Fibroblast of skin of back (primary cell): ENCODE measurements around the gene NOM1. TPM values are rescaled to one million over a fixed set of nuclear protein-coding genes. Genes with fewer than 3 reads are reported as not detected.
"Not testable (repeated sequence)": the region's sequence is repeated elsewhere in the genome, so short reads cannot be mapped to it uniquely, and the experiment has no call there.

Experiments used
- DNase-seq: peaks from one replicate; pipeline ENCODE4 v3.0.0-alpha.2; 2013
- polyA plus RNA-seq, 2 experiments: library from polyadenylated mRNA; unstranded; fragments of 120-200 nt; gene quantifications; one replicate each; pipeline ENCODE4 v1.2.1, GENCODE V29; 2013; ENCODE audit not compliant: insufficient read length in 2 of 2

Gene NOM1, protein sequence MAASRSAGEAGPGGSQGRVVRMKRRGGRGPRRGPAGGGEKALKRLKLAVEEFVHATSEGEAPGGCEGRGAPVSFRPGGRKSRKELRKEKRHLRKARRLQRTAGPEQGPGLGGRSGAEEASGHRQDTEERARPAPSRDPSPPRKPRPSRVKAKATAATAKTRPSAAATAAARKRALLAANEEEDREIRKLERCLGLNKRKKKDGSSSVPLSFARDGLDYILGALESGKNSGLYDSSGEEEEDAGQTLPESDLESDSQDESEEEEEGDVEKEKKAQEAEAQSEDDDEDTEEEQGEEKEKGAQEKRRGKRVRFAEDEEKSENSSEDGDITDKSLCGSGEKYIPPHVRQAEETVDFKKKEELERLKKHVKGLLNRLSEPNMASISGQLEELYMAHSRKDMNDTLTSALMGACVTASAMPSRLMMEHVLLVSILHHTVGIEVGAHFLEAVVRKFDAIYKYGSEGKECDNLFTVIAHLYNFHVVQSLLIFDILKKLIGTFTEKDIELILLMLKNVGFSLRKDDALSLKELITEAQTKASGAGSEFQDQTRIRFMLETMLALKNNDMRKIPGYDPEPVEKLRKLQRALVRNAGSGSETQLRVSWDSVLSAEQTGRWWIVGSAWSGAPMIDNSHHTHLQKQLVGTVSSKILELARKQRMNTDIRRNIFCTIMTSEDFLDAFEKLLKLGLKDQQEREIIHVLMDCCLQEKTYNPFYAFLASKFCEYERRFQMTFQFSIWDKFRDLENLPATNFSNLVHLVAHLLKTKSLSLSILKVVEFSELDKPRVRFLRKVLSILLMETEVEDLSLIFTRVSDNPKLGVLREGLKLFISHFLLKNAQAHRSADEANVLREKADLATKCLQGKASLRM
- 15.7 TPM for polyA plus RNA-seq (2013, experiment 1 of 2; ENCODE audit: insufficient read length)
- polyA plus RNA-seq (2013, experiment 2 of 2; ENCODE audit: insufficient read length): 15.1 TPM

DNA sequence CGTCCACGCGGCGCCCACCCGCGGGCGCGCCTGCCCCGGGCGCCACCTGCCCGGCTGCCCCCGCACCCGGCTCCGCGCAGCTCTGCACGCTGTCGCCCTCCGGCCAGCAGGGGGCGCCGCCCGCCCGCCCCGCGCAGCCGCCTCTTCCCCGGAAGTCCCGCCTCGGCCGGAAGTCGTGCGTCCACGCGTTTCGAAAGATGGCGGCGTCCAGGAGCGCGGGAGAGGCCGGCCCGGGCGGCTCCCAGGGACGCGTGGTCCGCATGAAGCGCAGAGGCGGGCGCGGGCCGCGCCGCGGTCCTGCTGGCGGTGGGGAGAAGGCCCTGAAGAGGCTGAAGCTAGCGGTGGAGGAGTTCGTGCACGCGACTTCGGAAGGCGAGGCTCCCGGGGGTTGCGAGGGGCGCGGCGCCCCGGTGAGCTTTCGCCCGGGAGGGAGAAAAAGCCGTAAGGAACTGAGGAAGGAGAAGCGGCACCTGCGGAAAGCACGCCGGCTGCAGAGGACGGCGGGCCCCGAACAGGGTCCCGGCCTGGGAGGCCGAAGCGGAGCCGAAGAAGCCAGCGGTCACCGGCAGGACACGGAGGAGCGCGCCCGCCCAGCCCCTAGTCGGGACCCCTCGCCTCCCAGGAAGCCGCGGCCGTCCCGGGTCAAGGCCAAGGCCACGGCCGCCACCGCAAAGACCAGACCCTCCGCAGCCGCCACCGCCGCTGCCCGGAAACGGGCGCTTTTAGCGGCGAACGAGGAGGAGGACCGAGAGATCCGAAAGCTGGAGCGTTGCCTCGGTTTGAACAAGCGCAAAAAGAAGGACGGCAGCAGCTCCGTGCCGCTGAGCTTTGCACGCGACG is at the start of gene NOM1:
NOM1 (plus strand) TSS at position 172 of the 840 bp plus-strand sequence; CDS start at position 198, 26 bp downstream.
- peak; percentile 85 for DNase-seq

DNA sequence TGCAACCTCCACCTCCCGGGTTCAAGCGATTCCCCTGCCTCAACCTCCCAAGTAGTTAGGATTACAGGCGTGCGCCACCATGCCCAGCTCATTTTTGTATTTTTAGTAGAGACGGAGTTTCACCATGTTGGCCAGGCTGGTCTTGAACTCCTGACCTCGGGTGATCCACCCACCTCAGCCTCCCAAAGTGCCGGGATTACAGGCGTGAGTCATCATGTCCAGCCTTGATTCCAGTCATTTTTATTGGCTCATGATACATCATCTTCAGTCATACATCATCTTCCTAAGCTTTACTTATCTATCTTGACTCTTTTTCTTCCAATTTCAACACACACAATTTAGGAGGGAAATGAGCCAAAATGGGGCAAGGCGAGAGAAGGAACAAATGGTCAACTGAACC is 49.4 kb upstream of the NOM1 start:
- DNase-seq: not testable (repeated sequence)

GRCh38 chr7:156903232-156903909 is 46.1 kb upstream of the NOM1 start:
- no peak for DNase-seq

DNA sequence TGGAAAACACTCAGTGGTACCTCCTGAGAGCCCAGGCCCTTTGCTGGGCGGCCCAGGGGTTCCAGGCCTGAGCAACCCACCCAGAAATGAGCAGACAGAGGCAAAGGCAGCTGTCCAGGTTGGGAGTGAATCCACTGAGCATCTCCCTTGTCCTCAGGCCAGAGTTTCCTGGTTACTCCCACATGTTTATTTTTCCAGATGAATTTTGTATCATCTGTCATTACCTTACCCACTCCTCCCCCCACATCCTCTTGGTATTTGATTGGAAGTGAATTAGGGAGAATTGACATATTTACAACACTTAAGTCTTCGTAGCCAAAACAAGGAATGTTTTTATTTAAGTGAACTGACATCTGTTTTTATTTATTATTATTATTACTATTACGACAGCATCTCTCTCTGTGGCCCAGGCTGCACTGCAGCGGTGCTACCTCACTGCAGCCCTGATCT is 43.3 kb upstream of the NOM1 start:
- no peak for DNase-seq

DNA sequence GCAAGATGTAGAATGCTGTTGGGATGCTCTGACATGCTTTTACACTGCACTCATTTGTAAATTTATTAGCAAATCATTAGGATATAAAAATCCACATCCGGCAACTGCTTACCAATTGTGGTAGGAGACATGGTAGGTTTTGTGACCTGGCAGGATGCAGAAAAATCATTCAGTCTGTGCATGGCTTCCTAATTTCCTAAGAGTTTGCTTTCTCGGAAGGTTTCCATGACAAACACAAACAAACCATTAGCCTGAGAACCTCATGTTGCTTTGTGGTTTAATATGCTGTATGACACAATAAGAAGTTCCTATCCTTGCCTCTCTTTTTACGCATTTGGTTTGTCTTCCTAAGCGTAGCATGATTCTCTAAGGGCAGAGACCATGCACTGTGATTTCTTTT is 41.9 kb upstream of the NOM1 start:
- peak; percentile 3 for DNase-seq

DNA sequence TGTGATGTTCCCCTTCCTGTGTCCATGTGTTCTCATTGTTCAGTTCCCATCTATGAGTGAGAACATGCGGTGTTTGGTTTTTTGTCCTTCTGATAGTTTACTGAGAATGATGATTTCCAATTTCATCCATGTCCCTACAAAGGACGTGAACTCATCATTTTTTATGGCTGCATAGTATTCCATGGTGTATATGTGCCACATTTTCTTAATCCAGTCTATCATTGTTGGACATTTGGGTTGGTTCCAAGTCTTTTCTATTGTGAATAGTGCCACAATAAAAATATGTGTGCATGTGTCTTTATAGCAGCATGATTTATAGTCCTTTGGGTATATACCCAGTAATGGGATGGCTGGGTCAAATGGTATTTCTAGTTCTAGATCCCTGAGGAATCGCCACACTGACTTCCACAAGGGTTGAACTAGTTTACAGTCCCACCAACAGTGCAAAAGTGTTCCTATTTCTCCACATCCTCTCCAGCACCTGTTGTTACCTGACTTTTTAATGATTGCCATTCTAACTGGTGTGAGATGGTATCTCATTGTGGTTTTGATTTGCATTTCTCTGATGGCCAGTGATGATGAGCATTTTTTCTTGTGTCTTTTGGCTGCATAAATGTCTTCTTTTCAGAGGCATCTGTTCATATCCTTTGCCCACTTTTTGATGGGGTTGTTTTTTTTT is 39.8 kb upstream of the NOM1 start:
- not testable (repeated sequence) for DNase-seq

GRCh38 chr7:156918635-156919034 is 30.9 kb upstream of the NOM1 start:
- no peak for DNase-seq

DNA sequence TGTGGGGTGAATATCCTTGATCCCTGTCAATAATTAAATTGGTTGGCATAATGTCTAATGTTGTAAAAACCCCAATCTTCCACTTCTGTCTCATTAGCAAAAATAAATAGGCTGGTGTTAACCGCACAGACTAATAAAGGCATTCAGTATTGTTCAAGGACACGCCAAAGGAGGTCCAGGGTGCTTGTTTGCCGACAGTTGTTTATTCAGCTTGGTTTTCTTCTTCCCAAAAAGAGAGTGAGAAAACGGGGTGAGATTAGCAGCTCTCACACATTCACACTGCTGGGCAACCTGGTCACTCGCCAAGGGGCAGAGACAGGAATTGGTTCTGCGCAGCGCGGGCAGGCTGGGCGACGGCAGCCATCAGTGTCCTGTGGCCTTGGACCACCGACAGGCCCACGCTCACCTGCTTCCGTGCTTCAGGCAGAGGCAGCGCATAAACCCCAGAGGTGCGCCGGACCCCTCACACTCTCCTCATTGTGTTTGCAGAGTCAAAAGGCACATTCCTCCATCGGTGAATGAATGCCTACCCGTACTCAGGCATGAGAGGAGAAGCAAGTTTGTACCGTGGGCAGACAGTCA is 30.3 kb upstream of the NOM1 start:
- DNase-seq: no peak

DNA sequence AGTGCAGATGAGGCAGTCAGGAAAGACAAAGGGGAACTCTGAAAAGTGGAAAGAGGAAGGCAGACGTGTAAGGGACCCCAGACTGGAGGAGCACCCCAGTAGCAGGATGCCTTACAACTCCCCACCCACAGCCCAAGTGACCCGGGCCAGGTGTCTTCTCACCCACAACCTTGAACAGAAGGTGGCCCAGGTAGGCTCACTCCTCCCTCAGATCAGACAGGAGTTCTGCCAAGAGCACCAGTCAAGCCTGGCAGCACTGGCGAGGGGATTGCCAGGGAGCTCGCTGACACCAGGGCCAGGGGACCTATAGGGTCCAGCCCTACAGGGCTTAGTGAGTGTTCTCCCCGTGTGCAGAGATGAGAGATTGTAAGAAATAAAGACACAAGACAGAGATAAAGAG is 29.4 kb upstream of the NOM1 start:
- no peak for DNase-seq

GRCh38 chr7:156920487-156921373 is 28.8 kb upstream of the NOM1 start:
- not testable (repeated sequence) for DNase-seq

DNA sequence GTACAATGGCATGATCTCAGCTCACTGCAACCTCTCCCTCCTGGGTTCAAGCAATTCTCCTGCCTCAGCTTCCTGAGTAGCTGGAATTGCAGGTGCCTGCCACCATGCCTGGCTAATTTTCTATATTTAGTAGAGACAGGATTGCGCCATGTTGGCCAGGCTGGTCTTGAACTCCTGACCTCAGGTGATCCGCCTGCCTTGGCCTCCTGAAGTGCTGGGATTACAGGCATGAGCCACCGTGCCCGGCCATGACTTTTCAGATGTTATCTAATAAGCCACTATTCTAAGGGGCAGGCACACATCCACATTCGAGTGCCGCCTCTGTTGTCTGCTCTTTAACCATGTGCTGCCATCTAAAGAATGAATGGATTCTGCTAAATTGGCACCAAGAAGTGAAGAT is 27.2 kb upstream of the NOM1 start:
- DNase-seq: not testable (repeated sequence)

- not testable (repeated sequence) for DNase-seq
These were observed 23.7 kb upstream of the NOM1 start for GRCh38 chr7:156925821-156926220.

- DNase-seq: no peak
These were observed 21.7 kb upstream of the NOM1 start for GRCh38 chr7:156927571-156928405.

GRCh38 chr7:156928406-156928747 is 21.1 kb upstream of the NOM1 start:
- no peak for DNase-seq

DNA sequence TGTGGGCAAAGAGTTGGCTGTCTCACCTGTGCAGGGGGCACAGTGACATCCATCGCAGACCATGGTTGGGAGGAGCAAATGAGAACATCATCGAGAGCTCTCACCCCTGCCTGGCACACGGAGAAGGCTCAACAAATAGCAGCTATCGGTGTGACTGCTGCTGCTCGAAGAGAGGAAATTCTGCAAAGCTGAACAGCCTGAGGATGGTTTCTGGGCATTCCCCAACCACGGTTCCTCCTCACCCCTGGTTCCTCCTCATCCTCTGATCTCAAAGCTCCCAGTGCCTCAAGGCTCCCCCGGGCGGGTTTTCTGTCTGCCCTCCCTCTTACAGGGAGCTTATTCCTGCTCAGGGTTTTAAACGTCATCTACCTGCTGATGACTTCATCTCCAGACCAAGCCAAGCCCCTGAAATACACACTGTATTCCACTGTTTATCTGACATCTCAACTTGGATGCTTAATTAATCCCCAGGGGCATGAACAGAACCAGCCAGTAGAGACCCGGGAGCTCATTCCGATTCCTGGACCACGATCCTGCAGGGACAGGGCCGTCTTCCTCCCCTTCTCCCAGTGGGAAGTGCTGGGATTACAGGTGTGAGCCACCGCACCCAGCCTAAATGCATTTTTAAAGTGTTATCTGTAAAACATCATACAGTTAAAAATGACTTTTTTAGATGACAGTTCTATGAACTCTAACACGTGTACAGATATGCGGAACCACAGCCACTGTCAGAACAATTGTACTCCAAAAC is 19.5 kb upstream of the NOM1 start:
- no peak for DNase-seq

DNA sequence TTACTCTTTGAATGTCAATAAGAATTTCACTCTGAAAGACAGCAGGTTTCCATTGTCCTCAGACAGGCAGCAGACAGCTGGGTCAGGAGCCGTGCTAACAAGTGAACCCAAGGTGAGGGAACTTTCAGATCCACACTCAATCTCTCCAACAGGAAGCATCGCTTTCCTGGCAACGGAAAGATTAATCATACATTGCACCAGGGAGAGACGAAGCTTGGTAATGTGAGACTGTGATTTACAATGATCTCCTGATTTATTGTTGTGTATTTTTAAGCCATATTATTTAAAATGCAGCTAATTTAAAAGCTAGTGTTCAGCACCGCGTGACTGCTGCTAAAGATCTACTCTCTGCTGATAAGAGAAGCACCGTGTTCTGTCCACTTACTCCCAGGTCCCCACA is 17.5 kb upstream of the NOM1 start:
- no peak for DNase-seq

DNA sequence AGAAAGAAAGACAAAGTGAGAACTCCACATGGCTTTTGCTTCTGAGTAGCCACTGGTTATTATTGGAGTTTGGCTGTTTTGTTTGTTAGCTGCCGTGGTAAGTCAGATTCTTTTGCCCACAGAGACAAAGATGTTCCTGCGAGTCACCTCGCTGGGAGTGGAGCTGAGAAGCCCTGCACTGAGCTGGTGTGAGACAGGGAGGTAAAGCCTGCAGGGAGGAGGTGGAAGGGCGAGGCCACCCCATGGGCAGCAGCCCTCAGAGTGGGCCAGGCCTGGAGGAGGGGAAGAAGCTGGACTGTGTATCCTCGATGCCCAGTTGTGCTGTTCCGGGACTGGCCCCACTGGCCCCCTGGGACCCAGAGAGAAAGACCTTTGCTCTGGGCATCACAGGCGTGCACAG is 14.3 kb upstream of the NOM1 start:
- DNase-seq: no peak

DNA sequence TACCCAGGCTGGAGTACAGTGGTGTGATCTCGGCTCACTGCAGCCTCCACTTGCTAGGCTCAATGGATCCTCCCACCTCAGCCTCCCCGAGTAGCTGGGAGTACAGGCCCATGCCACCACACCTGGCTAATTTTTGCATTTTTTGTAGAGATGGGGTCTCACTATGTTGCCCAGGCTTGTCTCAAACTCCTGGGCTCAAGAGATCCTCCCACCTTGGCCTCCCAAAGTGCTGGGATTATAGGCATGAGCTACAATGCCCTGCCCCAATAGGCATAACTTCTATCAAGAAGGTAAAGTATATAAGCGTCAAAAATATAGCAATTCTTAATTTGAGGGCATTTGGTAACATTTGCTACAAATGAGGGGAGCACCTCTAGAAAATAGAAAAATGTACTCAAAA is 12.7 kb upstream of the NOM1 start:
- not testable (repeated sequence) for DNase-seq
